Sigmoid colon (tissue), 7 donors: Measurements from ENCODE around the gene NKX1-2. TPM values are rescaled to one million over a fixed set of nuclear protein-coding genes. Genes with fewer than 3 reads are reported as not detected.

Source experiments
- DNase-seq: peaks from one replicate; pipeline ENCODE4 v3.0.0-alpha.2; 2019
- H3K27ac ChIP-seq, 4 donors: fragments of 200-600 bp; sonication (generic); one replicate each; pipeline ENCODE4 v1.5.1; 2016 to 2019; ENCODE audit warnings: mild to moderate bottlenecking in 1 of 4
- H3K27me3 ChIP-seq, 3 donors: fragments of 200-600 bp; sonication (generic); one replicate each; pipeline ENCODE4 v1.5.1; 2019; ENCODE audit warnings: mild to moderate bottlenecking in 1 of 3
- H3K36me3 ChIP-seq, 4 donors: fragments of 200-600 bp; sonication (generic); one replicate each; pipeline ENCODE4 v1.5.1; 2016 to 2019
- H3K4me1 ChIP-seq, 4 donors: fragments of 200-600 bp; sonication (generic); one replicate each; pipeline ENCODE4 v1.5.1; 2017 to 2019
- H3K4me3 ChIP-seq, 4 donors: fragments of 200-600 bp; sonication (generic); one replicate each; pipeline ENCODE4 v1.5.1; 2017 to 2019; ENCODE audit warnings: mild to moderate bottlenecking in 2 of 4, moderate library complexity in 1 of 4
- H3K9me3 ChIP-seq, 4 donors: fragments of 200-600 bp in 3 of 4; sonication (generic) in 3 of 4; one replicate each; pipeline versions ENCODE4 v1.5.1 to v1.6.1; 2013 to 2019
- EP300 ChIP-seq, 4 donors: sonication (generic); formaldehyde crosslinking; IDR thresholded peaks; one replicate each; pipeline ENCODE4 v1.6.1; 2017; ENCODE audit warnings: antibody characterized with exemption in 4 of 4
- POLR2A ChIP-seq, 2 donors: fragments of 450-650 bp; IDR thresholded peaks; one replicate each; pipeline ENCODE4 v1.6.1; 2016; ENCODE audit warnings: antibody characterized with exemption in 2 of 2, mild to moderate bottlenecking in 2 of 2, moderate library complexity in 2 of 2
- POLR2AphosphoS5 ChIP-seq, 4 donors: sonication (generic); formaldehyde crosslinking; IDR thresholded peaks; one replicate each; pipeline ENCODE4 v1.6.1; 2017; ENCODE audit warnings: antibody characterized with exemption in 4 of 4
- WGBS, 2 donors: extraction: QIAGEN DNeasy Blood & Tissue Kit; methylation state at CpG; one replicate each; pipeline ENCODE4 v1.1.7; 2013; 5-methylcytosine and 5-hydroxymethylcytosine counted together
- intact Hi-C: fragments of 100-400 bp; cut with DNase I; formaldehyde crosslinking; loops from one replicate; pipeline ENCODE4 v1.15.1; 2023
- polyA plus RNA-seq, 3 donors: library from polyadenylated mRNA; stranded (reverse); fragments of 200-250 nt; gene quantifications; one replicate each; pipeline ENCODE4 v1.2.3, GENCODE V29; 2013
- total RNA-seq, 4 donors: library from RNA; depleted of rRNA; stranded (reverse); fragments of >200 nt; gene quantifications; one replicate each; pipeline ENCODE4 v1.1.0, GENCODE V29; 2016
- TF ChIP-seq, protein P1 (sequence below), 4 experiments: fragments of 450-650 bp in 3 of 4; fragments of 200-600 bp in 1 of 4; IDR thresholded peaks; one replicate each; pipeline ENCODE4 v1.5.1; 2016 to 2019; ENCODE audit warnings: antibody characterized with exemption in 4 of 4, mild to moderate bottlenecking in 3 of 4, moderate library complexity in 2 of 4
- donor health status: healthy with polysubstance abuse.
- donor health status: Bipolar disorder and iron deficiency.
- donor health status: healthy.

Gene NKX1-2
- total and polyA plus RNA-seq, 7 donors: not detected

DNA sequence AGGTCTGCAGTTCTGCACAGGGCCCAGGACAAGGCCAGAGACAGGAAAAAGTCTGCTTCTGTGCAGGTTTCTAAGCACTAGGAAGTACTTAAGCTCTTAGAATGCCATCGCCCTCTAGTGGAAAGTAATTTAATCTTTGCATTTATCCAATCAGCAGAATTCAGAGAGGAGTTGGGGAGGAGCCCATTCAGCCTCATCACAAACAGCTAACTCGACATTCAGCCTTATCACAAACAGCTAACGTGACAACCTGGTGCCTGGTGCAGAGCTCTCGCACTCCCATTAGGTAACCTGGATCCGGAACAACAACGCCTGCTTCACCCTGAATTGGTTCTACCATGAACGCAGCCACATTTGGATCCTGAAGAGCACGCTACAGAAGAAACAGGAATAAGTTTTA is 46.3 kb downstream of the NKX1-2 start:
- TF ChIP-seq, protein P1, sequence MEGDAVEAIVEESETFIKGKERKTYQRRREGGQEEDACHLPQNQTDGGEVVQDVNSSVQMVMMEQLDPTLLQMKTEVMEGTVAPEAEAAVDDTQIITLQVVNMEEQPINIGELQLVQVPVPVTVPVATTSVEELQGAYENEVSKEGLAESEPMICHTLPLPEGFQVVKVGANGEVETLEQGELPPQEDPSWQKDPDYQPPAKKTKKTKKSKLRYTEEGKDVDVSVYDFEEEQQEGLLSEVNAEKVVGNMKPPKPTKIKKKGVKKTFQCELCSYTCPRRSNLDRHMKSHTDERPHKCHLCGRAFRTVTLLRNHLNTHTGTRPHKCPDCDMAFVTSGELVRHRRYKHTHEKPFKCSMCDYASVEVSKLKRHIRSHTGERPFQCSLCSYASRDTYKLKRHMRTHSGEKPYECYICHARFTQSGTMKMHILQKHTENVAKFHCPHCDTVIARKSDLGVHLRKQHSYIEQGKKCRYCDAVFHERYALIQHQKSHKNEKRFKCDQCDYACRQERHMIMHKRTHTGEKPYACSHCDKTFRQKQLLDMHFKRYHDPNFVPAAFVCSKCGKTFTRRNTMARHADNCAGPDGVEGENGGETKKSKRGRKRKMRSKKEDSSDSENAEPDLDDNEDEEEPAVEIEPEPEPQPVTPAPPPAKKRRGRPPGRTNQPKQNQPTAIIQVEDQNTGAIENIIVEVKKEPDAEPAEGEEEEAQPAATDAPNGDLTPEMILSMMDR (IDR thresholded peaks at IDR 0.05): peak in 3 of 4 experiments; percentile 29 to 53 (median 47)
- TF ChIP-seq POLR2AphosphoS5 (IDR thresholded peaks at IDR 0.05): no peak
- DNase-seq: no peak
- peaks cover 41 to 100% (median 58%) of the 10 kb centered on the region in 4 donors for H3K36me3 ChIP-seq

DNA sequence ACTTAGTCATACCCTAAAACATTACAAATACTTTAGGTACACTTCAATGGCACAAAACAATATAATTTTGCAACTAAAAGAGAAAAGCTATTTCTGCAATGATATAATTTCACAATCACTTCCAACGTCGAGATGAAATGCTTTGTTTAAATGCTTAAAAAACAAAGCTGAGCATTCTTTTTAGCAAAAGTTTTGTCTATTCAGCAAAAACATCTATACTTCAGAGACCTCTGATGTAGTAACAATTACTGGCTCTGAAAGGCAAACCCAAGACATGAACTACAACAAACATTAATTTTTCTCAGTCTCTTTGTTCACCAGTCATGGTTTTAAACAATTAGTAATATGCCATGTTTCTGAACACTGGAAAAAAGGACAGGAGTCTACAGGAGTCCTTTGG is 47.6 kb downstream of the NKX1-2 start:
- 86 to 87% methylated on average over 2 of the region's 2 CpGs for WGBS, 2 donors
- DNase-seq: no peak
- Histone ChIP-seq H3K27ac (no peak overlapping the region), H3K4me1 (peaks cover 0 to 7% (median 2%) of the 10 kb centered on the region in 4 donors), H3K27me3 (no peaks in the 10 kb centered on the region), H3K9me3 (no peaks in the 10 kb centered on the region), H3K4me3 (no peak overlapping the region), H3K36me3 (peaks cover 38 to 100% (median 62%) of the 10 kb centered on the region in 4 donors)
- intact Hi-C loops: no loop called here
- TF ChIP-seq POLR2A (IDR thresholded peaks at IDR 0.05) (no peak), POLR2AphosphoS5 (IDR thresholded peaks at IDR 0.05) (no peak), EP300 (IDR thresholded peaks at IDR 0.05) (no peak)
- TF ChIP-seq, protein P1 (IDR thresholded peaks at IDR 0.05): no peak

More for the DNA sequence above, 46.3 kb downstream of the NKX1-2 start:
- no peaks in the 10 kb centered on the region for H3K9me3 ChIP-seq
- WGBS, 2 donors: 51 to 59% methylated on average over 8 of the region's 8 CpGs
- H3K27me3 ChIP-seq: no peaks in the 10 kb centered on the region
- intact Hi-C loops: no loop called here
- peaks cover 0 to 7% (median 2%) of the 10 kb centered on the region in 4 donors for H3K4me1 ChIP-seq
- H3K4me3 ChIP-seq: no peak overlapping the region
- no peak overlapping the region for H3K27ac ChIP-seq

DNA sequence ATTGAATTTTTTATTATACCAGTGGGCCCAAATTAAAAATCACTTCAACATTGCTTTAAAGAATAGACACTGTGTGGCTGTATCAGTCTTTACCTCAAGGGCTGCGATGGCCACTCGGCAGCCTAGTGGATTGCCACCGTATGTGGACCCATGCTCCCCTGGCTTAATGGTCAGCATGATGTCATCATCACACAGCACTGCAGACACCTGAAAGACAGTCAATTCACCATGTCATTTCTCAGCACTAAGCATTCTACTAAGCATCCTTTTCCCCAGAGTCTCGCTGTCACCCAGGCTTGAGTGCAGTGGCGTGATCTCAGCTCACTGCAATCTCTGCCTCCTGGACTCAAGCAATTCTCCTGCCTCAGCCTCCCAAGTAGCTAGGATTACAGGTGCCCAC is 48.2 kb downstream of the NKX1-2 start:
- intact Hi-C loops: no loop called here
- H3K27ac ChIP-seq: no peak overlapping the region
- H3K4me3 ChIP-seq: no peak overlapping the region
- peaks cover 38 to 100% (median 60%) of the 10 kb centered on the region in 4 donors for H3K36me3 ChIP-seq
- TF ChIP-seq POLR2AphosphoS5 (IDR thresholded peaks at IDR 0.05) (no peak), EP300 (IDR thresholded peaks at IDR 0.05) (no peak), POLR2A (IDR thresholded peaks at IDR 0.05) (no peak)
- TF ChIP-seq, protein P1 (IDR thresholded peaks at IDR 0.05): no peak
- H3K9me3 ChIP-seq: no peaks in the 10 kb centered on the region
- no peaks in the 10 kb centered on the region for H3K27me3 ChIP-seq
- peaks cover 0 to 7% (median 2%) of the 10 kb centered on the region in 4 donors for H3K4me1 ChIP-seq
- no peak for DNase-seq
- 96 to 98% methylated on average over 5 of the region's 5 CpGs for WGBS, 2 donors

Other genes starting within 250 kb of the NKX1-2 start
- 100 to 1,000 TPM; 117 to 147 (median 131) TPM for gene OAT, start 31.1 kb downstream of the NKX1-2 start, total RNA-seq
- 10 to 100 TPM; 37.9 to 82.8 (median 54.7) TPM for gene OAT, start 31.1 kb downstream of the NKX1-2 start, polyA plus RNA-seq
- 10 to 100 TPM; 17.5 to 35.7 (median 24.9) TPM for gene LHPP, start 11.8 kb upstream of the NKX1-2 start, total RNA-seq
- gene LHPP, start 11.8 kb upstream of the NKX1-2 start, polyA plus RNA-seq: 10 to 100 TPM; 17.1 to 22.8 (median 20.6) TPM